GM18511 (cell line): ENCODE data around the gene CDKAL1.

Experiments used
- ATAC-seq: cut with Tn5 transposase; IDR thresholded peaks from one replicate; pipeline ENCODE4 v1.9.1; 2021; ENCODE audit warnings: mild to moderate bottlenecking, moderate library complexity; ENCODE audit not compliant: unreplicated experiment

CDKAL1 gene

GRCh38 chr6:20670750-20671149, 136.5 kb downstream of the CDKAL1 start:
- ATAC-seq: no peak

DNA sequence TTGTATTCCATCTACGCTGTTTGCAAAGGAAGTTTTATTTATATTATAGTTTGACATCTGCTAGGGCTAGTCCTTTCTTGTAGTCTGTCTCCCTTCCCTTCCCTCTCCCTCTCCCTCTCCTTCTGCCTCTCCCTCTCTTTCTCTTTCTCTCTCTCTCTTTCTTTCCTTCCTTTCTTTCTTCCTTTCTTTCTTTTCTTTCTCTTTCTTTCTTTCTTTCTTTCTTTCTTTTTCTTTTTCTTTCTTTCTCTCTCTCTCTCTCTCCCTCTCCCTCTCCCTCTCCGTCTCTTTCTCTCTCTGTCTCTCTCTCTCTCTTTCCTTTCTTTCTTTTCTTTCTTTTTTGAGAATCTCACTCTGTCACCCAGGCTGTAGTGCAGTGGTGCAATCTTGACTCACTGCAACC, 137.8 kb downstream of the CDKAL1 start:
- ATAC-seq: no peak

GRCh38 chr6:20673458-20673857, 139.2 kb downstream of the CDKAL1 start:
- ATAC-seq: no peak

DNA sequence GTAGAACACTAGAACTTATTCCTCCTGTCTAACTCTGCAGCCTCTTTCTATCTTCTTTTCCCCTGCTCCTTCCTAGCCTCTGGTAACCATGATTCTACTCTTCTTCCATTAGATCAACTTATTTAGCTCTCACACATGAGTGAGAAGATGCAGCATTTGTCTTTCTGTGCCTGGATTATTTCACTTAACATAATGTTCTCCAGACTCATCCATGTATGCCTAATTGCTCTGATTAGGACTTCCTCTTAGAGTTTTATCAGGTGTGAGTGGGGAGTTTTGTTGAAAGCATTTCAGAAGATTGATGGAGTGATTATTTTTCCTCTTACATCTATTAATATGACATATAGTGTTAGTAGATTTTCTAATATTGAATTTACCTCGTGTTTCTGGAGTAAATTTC, 140.4 kb downstream of the CDKAL1 start:
- no peak for ATAC-seq

- ATAC-seq: no peak
These were observed 144.6 kb downstream of the CDKAL1 start for GRCh38 chr6:20678831-20679352.

DNA sequence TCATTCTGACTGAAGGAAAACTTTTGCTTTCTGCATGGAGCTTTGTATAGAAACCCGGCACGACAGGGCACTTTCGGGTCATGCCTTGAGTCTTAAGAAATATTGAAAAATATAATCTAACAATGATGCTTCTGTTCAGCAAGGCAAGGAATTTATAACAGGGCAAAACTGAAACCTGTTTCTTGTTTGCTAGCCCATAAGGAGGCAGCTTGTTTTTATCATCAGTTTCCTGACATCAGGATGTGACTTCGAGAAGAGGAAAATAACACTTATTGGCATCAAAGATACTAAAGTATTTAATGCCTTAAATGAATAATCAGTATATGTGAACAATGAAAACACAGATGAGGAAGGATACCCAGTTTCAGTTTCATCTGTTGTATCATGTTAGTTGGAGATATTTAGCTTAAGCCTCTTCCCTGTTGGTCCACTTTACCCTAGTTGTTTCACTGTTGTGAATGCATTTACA, 146.5 kb downstream of the CDKAL1 start:
- peak; percentile 88 for ATAC-seq

DNA sequence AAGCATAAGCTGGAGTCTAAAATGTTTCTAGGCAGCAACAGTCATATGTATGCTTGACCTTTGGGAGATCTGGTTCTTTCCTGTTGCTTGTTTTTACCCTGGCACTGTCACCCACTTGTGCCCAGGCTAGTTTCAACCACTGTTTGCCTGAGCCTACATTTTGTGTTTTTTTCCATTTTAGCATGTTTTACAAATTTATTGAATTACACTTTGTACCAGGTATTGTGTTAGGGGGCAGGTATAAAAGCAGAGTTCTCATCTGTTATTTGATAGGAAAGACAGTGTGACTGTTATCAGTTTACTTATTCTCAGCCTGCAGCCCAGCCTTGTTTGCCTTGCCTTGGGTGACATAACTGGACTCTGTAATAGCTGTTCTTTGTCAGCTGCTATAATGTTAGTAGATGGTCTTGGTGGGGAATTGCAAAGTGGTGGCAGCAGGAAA, 147.0 kb downstream of the CDKAL1 start:
- peak; percentile 63 for ATAC-seq

DNA sequence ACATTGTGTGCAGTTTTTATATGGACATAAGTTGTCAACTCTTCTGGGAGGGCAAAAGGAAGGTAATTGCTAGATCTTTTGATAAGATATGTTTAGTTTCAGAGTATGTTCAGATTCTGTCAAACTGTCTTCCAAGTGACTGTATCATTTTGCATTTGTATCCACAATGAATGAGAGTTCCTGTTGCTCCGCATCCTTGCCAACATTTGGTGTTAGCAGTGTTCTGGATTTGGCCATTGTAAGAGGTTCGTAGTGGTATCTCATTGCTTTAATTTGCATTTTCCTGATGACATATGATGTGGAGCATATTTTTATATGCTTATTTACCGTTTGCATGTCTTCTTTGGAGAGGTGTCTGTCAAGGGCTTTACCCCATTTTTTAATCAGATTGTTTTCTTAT, 150.2 kb downstream of the CDKAL1 start:
- no peak for ATAC-seq

- no peak for ATAC-seq
These were observed 151.9 kb downstream of the CDKAL1 start for GRCh38 chr6:20686142-20686541.

- ATAC-seq: peak; percentile 43
These were observed 153.2 kb downstream of the CDKAL1 start for GRCh38 chr6:20687494-20687893.

- peak; percentile 96 for ATAC-seq
These were observed 154.6 kb downstream of the CDKAL1 start for GRCh38 chr6:20688710-20689500.

- no peak for ATAC-seq
These were observed 156.9 kb downstream of the CDKAL1 start for GRCh38 chr6:20691185-20691584.

GRCh38 chr6:20692023-20692422, 157.8 kb downstream of the CDKAL1 start:
- no peak for ATAC-seq

DNA sequence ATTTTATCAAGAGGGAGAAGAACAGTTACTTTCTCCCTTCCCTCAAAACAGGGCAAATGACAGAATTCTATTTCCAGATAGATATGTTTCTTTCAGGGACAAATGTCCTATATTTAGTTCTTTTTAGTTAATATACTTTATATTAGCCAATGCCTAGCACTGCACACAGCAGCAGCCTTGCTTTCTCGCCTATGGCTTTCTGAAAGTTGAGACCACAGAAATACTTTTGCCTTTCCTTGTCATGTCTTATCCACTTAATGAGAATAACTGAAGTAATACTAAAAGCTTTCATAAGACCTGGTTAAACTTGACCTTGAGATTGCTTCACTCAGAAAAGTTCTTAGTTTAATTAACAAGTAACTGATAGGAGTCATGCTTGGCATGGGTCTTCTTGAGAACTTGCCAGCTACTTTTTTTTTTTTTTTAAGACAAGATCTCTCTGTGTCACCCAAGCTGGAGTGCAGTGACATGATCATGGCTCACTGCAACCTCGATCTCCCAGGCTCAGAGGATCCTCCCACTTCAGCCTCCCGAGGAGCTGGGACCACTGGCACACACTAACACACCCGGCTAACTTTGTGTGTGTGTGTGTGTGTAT, 159.3 kb downstream of the CDKAL1 start:
- no peak for ATAC-seq

- no peak for ATAC-seq
These were observed 162.4 kb downstream of the CDKAL1 start for GRCh38 chr6:20696676-20697075.

- no peak for ATAC-seq
These were observed 164.4 kb downstream of the CDKAL1 start for GRCh38 chr6:20698675-20699074.

DNA sequence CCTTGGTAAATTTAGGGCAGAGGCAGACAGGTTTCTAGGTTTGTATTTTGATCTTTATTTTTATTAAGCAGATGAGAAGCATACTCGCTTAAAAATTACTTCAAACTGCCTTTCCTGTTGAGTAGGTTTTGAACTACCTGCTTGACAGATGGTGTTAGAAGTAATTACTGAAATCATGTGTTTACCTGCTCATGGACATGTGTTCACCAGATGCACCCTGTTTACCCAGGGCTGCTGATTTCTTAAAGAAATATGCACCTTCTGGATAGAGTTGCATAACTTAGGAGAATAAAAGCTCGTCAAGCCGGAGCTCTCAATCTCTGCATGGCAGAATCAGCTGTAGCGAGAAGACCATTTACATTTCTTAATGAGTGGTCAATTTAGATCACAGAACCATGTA, 165.1 kb downstream of the CDKAL1 start:
- ATAC-seq: no peak

GRCh38 chr6:20700375-20700774, 166.1 kb downstream of the CDKAL1 start:
- ATAC-seq: no peak

GRCh38 chr6:20702366-20702765, 168.1 kb downstream of the CDKAL1 start:
- no peak for ATAC-seq

- no peak for ATAC-seq
These were observed 168.8 kb downstream of the CDKAL1 start for GRCh38 chr6:20703049-20703448.

- ATAC-seq: no peak
These were observed 170.2 kb downstream of the CDKAL1 start for GRCh38 chr6:20704325-20705025.

- ATAC-seq: no peak
These were observed 171.5 kb downstream of the CDKAL1 start for GRCh38 chr6:20705741-20706140.
